ENCODE results near the gene SHANK1. TPM values are rescaled to one million over a fixed set of nuclear protein-coding genes. Genes with fewer than 3 reads are reported as not detected.

Gene SHANK1
- total RNA-seq, 2 experiments from 2014 or later, result not detected

- no peak overlapping the region for H3K27ac Mint-ChIP-seq
- POLR2A ChIA-PET, result no interaction called here
- ATAC-seq (no peak), DNase-seq (no peak)
- H3K36me3 Mint-ChIP-seq (ENCODE audit: low read depth), result peaks cover 6% of the 10 kb centered on the region
- peaks cover 15% of the 10 kb centered on the region for H3K4me1 Mint-ChIP-seq (ENCODE audit: low read depth)
- CTCF ChIA-PET, result no interaction called here
- H3K27me3 Mint-ChIP-seq (ENCODE audit: low read depth), result peaks cover 25% of the 10 kb centered on the region
- H3K4me3 Mint-ChIP-seq, result no peak overlapping the region
- H3K9me3 Mint-ChIP-seq (ENCODE audit: insufficient read depth), result no peaks in the 10 kb centered on the region
Observed at GRCh38 chr19:50659318-50660087, 60.1 kb downstream of the SHANK1 start.

DNA sequence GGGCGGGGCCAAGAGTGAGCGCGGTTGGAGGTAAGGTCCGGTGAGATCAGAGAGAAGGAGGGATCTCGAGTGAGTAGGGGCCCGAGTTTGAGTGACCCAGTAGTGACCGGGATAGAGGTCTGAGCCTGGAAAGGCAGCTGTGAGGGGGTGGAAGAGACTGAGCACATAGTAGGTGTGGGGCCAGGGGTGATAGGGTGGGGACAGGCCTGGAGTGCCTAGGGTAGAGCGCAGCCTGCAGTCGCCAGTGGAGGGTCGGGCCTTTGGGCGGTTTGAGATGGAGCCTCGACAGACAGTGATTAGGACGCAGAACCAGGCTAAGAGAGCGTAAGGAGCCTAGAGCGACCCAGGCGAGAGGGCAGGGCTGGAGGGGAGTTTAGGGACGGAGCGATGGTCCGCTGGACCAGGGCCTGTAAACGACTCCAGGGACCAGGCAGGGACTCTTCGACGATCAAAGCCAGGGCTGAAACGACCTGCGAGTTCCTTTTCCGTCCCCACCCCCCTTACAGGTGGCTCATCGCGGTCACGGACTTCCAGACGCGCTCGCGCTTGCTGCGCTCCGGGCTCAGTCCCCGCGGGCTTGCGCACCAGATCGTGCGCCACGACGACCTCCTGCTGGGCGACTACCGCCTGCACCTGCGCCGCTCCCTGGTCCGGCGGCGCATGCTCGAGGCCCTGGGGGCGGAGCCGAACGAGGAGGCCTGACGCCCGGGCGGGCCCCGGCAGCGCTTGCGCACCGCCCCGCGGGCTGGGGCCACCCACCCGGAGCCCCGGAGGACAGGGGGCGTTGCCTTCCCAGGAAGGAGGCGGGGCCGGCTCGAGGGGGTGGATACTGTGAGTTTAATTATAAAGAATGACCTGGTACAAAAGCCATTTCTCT, 60.9 kb downstream of the SHANK1 start:
- peaks cover 6% of the 10 kb centered on the region for H3K36me3 Mint-ChIP-seq (ENCODE audit: low read depth)
- H3K4me3 Mint-ChIP-seq, result peak overlapping the region; percentile 67
- peaks cover 15% of the 10 kb centered on the region for H3K4me1 Mint-ChIP-seq (ENCODE audit: low read depth)
- ATAC-seq, result peak; percentile 47
- DNase-seq, result peak; percentile 67
- peaks cover 28% of the 10 kb centered on the region for H3K27me3 Mint-ChIP-seq (ENCODE audit: low read depth)
- peak overlapping the region; percentile 79 for H3K27ac Mint-ChIP-seq
- POLR2A ChIA-PET, result no interaction called here
- CTCF ChIA-PET, result no interaction called here
- no peaks in the 10 kb centered on the region for H3K9me3 Mint-ChIP-seq (ENCODE audit: insufficient read depth)

DNA sequence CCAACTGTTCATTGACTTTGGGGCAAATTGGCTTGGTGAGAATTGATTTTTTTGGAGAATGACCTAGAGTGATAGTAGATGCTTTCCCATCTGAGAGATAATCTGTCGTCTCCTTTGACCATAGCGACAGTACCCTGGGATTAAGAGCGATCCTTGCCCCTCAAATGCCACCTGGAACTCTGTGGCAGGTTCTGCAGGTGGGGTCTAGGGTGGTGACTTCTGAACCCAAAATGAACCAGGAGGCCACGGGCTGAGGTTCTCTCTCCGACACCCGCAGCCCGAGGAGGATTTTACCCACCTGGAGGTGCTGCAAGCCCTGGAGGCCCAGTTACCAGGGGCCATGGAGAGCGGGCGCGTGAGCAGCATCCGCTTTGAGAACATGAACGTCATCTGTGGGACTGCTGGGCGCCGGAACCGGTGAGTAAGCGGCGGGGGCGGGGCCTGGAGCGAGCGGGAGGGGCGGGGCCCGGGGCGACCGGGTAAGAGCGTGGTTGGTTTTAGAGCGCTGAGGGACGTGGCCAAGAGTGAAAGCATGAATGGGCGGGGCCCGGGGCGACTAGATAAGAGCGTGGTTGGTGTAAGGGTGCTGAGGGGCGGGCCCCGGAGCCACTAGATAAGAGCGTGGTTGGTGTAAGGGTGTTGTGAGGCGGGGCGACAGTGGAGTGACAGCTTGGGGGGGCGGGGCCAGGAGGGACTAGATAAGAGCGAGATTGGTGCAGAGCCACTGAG, 61.7 kb downstream of the SHANK1 start:
- Mint-ChIP-seq H3K4me1 (ENCODE audit: low read depth) (peaks cover 15% of the 10 kb centered on the region), H3K36me3 (ENCODE audit: low read depth) (peaks cover 6% of the 10 kb centered on the region), H3K4me3 (peak overlapping the region; percentile 67), H3K27ac (peak overlapping the region; percentile 79), H3K27me3 (ENCODE audit: low read depth) (peaks cover 26% of the 10 kb centered on the region), H3K9me3 (ENCODE audit: insufficient read depth) (no peaks in the 10 kb centered on the region)
- ChIA-PET POLR2A (no interaction called here), CTCF (no interaction called here)
- peak; percentile 98 for ATAC-seq
- peak; percentile 89 for DNase-seq

DNA sequence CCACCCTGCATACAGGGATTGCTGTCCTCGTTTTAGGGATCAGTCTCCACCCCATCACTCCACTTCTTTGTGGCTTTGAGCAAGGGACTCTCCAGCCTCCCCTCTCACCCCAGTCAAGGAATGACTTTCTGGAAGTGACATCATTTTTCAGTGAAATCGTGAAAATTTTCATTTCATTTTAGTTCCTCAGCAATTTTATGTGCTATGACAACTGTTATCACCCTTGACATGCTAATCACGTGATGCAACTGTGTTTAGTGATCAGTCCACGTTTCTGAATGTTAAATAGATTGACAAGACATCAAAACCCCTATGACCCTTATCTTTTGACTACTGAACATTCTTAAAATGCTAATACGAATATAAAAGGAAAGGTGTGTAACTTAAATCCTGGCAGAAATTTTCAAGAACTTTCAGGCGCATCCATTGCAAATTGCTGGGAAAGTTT, 62.4 kb downstream of the SHANK1 start:
- ChIA-PET POLR2A (no interaction called here), CTCF (no interaction called here)
- peaks cover 26% of the 10 kb centered on the region for H3K27me3 Mint-ChIP-seq (ENCODE audit: low read depth)
- no peak overlapping the region for H3K27ac Mint-ChIP-seq
- no peaks in the 10 kb centered on the region for H3K9me3 Mint-ChIP-seq (ENCODE audit: insufficient read depth)
- peaks cover 6% of the 10 kb centered on the region for H3K36me3 Mint-ChIP-seq (ENCODE audit: low read depth)
- no peak for DNase-seq
- ATAC-seq, result no peak
- H3K4me1 Mint-ChIP-seq (ENCODE audit: low read depth), result peaks cover 15% of the 10 kb centered on the region
- H3K4me3 Mint-ChIP-seq, result no peak overlapping the region

DNA sequence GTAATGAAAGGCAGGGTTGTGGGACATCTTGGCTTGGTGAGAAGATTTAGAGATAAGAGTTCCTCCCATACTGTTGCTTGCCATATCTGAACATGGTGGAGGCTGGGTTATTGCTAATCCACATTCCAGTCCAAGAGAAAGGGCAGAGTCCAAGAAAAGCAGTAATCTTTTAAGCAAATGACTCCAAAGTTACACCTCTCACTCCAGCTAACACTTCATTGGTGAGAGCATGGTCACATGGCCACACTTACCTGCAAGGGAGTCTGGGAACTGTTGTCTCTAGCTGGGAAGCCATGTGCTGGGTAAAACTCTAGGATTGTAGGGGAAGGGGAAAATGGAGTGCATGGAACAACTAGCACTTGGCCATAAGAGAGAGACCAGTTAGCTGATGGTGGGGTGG, 64.7 kb downstream of the SHANK1 start:
- ATAC-seq (no peak), DNase-seq (no peak)
- Mint-ChIP-seq H3K4me3 (no peak overlapping the region), H3K27ac (no peak overlapping the region), H3K36me3 (ENCODE audit: low read depth) (peaks cover 6% of the 10 kb centered on the region), H3K27me3 (ENCODE audit: low read depth) (peaks cover 16% of the 10 kb centered on the region), H3K9me3 (ENCODE audit: insufficient read depth) (no peaks in the 10 kb centered on the region), H3K4me1 (ENCODE audit: low read depth) (peaks cover 15% of the 10 kb centered on the region)
- CTCF ChIA-PET, result no interaction called here
- POLR2A ChIA-PET, result no interaction called here

DNA sequence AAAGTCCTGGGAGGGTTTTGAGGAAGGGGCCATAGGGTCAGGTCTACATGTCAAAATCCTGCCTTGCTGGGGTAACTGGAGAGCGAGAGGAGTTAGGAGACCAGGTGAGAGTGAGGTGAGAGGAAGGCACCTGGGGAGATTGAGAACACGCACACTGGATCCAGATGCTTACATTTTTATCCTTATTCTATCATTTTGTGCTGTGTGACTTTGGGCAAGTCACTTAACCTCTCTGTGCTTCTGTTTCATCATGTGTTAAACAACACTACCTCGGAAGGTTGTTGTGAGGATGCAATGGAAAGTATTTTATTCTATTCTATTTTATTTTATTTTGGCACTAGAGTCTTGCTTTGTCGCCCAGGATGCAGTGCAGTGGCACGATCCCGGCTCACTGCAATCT, 66.9 kb downstream of the SHANK1 start:
- H3K4me3 Mint-ChIP-seq, result no peak overlapping the region
- DNase-seq (no peak), ATAC-seq (no peak)
- CTCF ChIA-PET, result no interaction called here
- POLR2A ChIA-PET, result no interaction called here
- no peaks in the 10 kb centered on the region for H3K36me3 Mint-ChIP-seq (ENCODE audit: low read depth)
- H3K27me3 Mint-ChIP-seq (ENCODE audit: low read depth), result peaks cover 5% of the 10 kb centered on the region
- peaks cover 5% of the 10 kb centered on the region for H3K4me1 Mint-ChIP-seq (ENCODE audit: low read depth)
- H3K27ac Mint-ChIP-seq, result no peak overlapping the region
- no peaks in the 10 kb centered on the region for H3K9me3 Mint-ChIP-seq (ENCODE audit: insufficient read depth)

GRCh38 chr19:50651174-50651573, 68.4 kb downstream of the SHANK1 start:
- H3K4me3 Mint-ChIP-seq, result no peak overlapping the region
- ChIA-PET POLR2A (no interaction called here), CTCF (no interaction called here)
- peaks cover 3% of the 10 kb centered on the region for H3K27me3 Mint-ChIP-seq (ENCODE audit: low read depth)
- H3K4me1 Mint-ChIP-seq (ENCODE audit: low read depth), result no peaks in the 10 kb centered on the region
- no peak overlapping the region for H3K27ac Mint-ChIP-seq
- DNase-seq (no peak), ATAC-seq (no peak)
- no peaks in the 10 kb centered on the region for H3K9me3 Mint-ChIP-seq (ENCODE audit: insufficient read depth)
- H3K36me3 Mint-ChIP-seq (ENCODE audit: low read depth), result no peaks in the 10 kb centered on the region

DNA sequence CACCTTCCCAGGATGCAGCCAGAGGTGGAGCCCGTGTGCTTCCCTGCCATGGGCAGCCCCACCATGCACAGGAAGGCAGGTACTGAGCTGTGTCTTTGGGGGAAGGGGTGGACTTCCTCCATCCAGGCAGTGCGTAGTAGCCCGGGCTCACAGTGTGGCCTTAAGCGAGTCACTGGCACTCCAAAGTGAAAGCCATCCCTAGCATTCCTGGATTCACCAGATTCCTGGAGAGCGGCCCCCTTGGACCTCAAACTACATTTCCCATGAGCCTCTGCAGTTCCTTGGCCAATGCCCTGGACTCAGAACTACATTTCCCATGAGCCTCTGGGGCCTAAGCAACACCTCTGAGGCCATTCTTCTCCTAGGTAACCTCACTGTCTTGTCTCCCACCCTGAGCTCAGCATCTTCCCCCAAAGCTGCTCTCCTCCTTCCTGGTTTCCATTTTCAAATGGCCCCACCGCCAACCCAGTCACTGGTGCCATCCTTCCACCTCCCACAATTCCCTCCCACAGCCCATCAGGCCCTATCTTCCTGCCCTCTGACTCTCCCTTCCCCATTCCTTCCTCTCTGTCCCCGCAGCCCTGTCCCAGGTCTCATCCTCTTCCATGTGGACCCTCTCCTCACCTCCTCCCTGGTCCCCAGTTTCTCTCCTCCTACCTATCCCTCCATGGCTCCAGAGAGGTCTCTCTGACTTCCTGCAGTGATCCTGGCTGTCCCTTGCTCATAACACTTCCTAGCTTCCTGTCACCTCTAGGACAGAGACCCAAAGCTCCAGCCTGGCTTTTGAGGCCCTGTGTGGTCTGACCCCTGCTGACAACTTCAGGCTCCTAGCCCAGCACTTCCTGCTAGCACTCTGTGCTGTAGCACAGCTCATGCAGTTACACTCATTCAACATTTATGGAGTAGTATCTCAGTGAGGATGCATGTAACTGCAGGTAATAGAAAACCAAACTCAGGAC, 69.9 kb downstream of the SHANK1 start, which contains the start of gene C19orf81:
Gene C19orf81, plus strand, starts transcription at position 13 of the 959 bp plus-strand sequence. Its CDS starts 0 bp downstream, at position 13.
- Mint-ChIP-seq H3K27me3 (ENCODE audit: low read depth) (peaks cover 3% of the 10 kb centered on the region), H3K4me3 (no peak within 1 kb of the TSS), H3K9me3 (ENCODE audit: insufficient read depth) (no peaks in the 10 kb centered on the region), H3K4me1 (ENCODE audit: low read depth) (no peaks in the 10 kb centered on the region), H3K36me3 (ENCODE audit: low read depth) (no peaks in the 10 kb centered on the region), H3K27ac (no peak within 1 kb of the TSS)
- DNase-seq (no peak), ATAC-seq (no peak)
- ChIA-PET POLR2A (no interaction called here), CTCF (no interaction called here)

DNA sequence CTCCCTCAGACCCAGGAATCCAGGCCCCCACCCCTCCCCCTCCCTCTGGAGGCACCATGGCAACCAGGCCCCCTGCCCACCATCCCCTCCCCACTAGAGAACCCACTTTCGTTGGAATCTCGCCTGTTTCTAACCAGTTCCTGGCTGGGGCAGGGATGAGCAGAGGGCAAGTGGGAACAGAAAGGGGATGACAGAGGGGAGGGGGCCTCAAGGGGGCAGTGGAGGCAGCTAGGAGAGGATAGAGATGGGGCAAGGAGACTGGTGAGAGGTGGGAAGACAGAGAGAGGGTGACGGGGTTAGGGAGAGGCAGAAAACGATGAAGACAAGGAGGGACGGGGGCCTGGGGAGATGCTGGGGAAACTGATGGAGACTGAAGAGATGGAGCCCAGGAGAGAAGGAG, 70.9 kb downstream of the SHANK1 start:
- no peaks in the 10 kb centered on the region for H3K4me1 Mint-ChIP-seq (ENCODE audit: low read depth)

DNA sequence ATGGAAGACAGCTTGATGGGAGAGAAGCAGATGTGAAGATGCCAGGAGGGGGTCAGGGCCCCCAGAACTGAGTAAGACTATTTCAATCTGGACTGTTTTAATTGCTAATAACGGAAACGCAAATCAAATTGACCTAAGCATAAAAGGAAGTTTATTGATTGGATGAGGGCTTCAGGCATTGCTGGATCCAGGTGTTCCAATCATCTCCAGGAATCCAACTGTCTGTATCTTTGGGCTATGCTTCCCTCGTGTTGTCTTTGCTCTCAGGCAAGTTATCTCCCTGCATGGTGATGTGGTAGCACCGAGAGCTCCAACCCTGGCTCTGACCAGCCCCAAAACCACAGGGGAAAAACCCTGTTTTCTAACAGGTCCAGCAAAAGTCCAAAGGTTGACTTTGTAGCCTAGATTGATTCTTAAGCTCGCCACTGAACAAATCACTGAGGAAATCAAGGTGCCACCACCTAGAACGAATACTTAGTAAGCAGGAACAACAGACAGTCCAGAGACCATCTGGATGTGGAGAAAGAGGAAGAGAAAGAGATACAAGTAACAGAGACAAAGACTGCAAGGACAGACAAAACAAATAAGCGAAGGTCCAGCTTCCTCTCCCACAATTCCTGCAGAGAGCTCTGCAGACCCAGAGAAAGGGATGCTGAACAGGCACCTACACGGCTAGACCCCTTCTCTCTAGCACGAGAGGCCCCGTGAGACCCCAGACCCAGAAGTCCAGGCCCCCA, 71.6 kb downstream of the SHANK1 start:
- ATAC-seq, result no peak
- no peaks in the 10 kb centered on the region for H3K4me1 Mint-ChIP-seq (ENCODE audit: low read depth)
- ChIA-PET CTCF (no interaction called here), POLR2A (no interaction called here)
- no peak overlapping the region for H3K27ac Mint-ChIP-seq
- no peaks in the 10 kb centered on the region for H3K27me3 Mint-ChIP-seq (ENCODE audit: low read depth)
- no peak overlapping the region for H3K4me3 Mint-ChIP-seq
- no peaks in the 10 kb centered on the region for H3K36me3 Mint-ChIP-seq (ENCODE audit: low read depth)
- no peaks in the 10 kb centered on the region for H3K9me3 Mint-ChIP-seq (ENCODE audit: insufficient read depth)
- DNase-seq, result no peak

More for the DNA sequence above, 70.9 kb downstream of the SHANK1 start:
- Mint-ChIP-seq H3K27ac (no peak overlapping the region), H3K4me3 (no peak overlapping the region), H3K36me3 (ENCODE audit: low read depth) (no peaks in the 10 kb centered on the region), H3K27me3 (ENCODE audit: low read depth) (no peaks in the 10 kb centered on the region), H3K9me3 (ENCODE audit: insufficient read depth) (no peaks in the 10 kb centered on the region)
- no peak for ATAC-seq
- POLR2A ChIA-PET, result no interaction called here
- CTCF ChIA-PET, result no interaction called here
- no peak for DNase-seq
